Measurements from ENCODE around the gene NFATC2.

Gene NFATC2

GRCh38 chr20:51379601-51380341 lies 162.7 kb downstream of the NFATC2 start:
- no peak overlapping the region for H3K9ac ChIP-seq (ENCODE audit: low read length in 5 of 5)
- no peaks in the 10 kb centered on the region for H3K36me3 ChIP-seq (ENCODE audit: control insufficient read depth in 5 of 5, insufficient read depth in 5 of 5, low read length in 5 of 5)
- no peak overlapping the region for H3K4me3 ChIP-seq (ENCODE audit: low read depth in 1 of 5, low read length in 5 of 5)
- H3K9me3 ChIP-seq (ENCODE audit: control insufficient read depth in 5 of 5, low read length in 5 of 5): no peaks in the 10 kb centered on the region
- no peak overlapping the region for H3K27ac ChIP-seq (ENCODE audit: low read depth, low read length)
- H3K27me3 ChIP-seq (ENCODE audit: control insufficient read depth in 5 of 5, insufficient read depth in 4 of 5, low read length in 5 of 5): no peaks in the 10 kb centered on the region
- H3K4me1 ChIP-seq (ENCODE audit: control insufficient read depth in 5 of 5, insufficient read depth in 5 of 5, low read length in 5 of 5): peaks cover 0 to 19% (median 16%) of the 10 kb centered on the region in 5 donors

GRCh38 chr20:51378171-51378928 lies 164.2 kb downstream of the NFATC2 start:
- Histone ChIP-seq H3K27me3 (ENCODE audit: control insufficient read depth in 5 of 5, insufficient read depth in 4 of 5, low read length in 5 of 5) (no peaks in the 10 kb centered on the region), H3K4me3 (ENCODE audit: low read depth in 1 of 5, low read length in 5 of 5) (no peak overlapping the region), H3K27ac (ENCODE audit: low read depth, low read length) (no peak overlapping the region), H3K36me3 (ENCODE audit: control insufficient read depth in 5 of 5, insufficient read depth in 5 of 5, low read length in 5 of 5) (no peaks in the 10 kb centered on the region), H3K9me3 (ENCODE audit: control insufficient read depth in 5 of 5, low read length in 5 of 5) (no peaks in the 10 kb centered on the region), H3K9ac (ENCODE audit: low read length in 5 of 5) (no peak overlapping the region), H3K4me1 (ENCODE audit: control insufficient read depth in 5 of 5, insufficient read depth in 5 of 5, low read length in 5 of 5) (peaks cover 0 to 27% (median 14%) of the 10 kb centered on the region in 5 donors)

GRCh38 chr20:51377132-51377531 lies 165.4 kb downstream of the NFATC2 start:
- H3K9ac ChIP-seq (ENCODE audit: low read length in 5 of 5): no peak overlapping the region
- no peaks in the 10 kb centered on the region for H3K36me3 ChIP-seq (ENCODE audit: control insufficient read depth in 5 of 5, insufficient read depth in 5 of 5, low read length in 5 of 5)
- no peaks in the 10 kb centered on the region for H3K27me3 ChIP-seq (ENCODE audit: control insufficient read depth in 5 of 5, insufficient read depth in 4 of 5, low read length in 5 of 5)
- H3K4me3 ChIP-seq (ENCODE audit: low read depth in 1 of 5, low read length in 5 of 5): no peak overlapping the region
- peaks cover 0 to 25% (median 5%) of the 10 kb centered on the region in 5 donors for H3K4me1 ChIP-seq (ENCODE audit: control insufficient read depth in 5 of 5, insufficient read depth in 5 of 5, low read length in 5 of 5)
- no peaks in the 10 kb centered on the region for H3K9me3 ChIP-seq (ENCODE audit: control insufficient read depth in 5 of 5, low read length in 5 of 5)
- no peak overlapping the region for H3K27ac ChIP-seq (ENCODE audit: low read depth, low read length)

GRCh38 chr20:51376111-51376510 lies 166.4 kb downstream of the NFATC2 start:
- H3K9ac ChIP-seq (ENCODE audit: low read length in 5 of 5): no peak overlapping the region
- H3K27me3 ChIP-seq (ENCODE audit: control insufficient read depth in 5 of 5, insufficient read depth in 4 of 5, low read length in 5 of 5): no peaks in the 10 kb centered on the region
- no peaks in the 10 kb centered on the region for H3K9me3 ChIP-seq (ENCODE audit: control insufficient read depth in 5 of 5, low read length in 5 of 5)
- peaks cover 0 to 21% (median 5%) of the 10 kb centered on the region in 5 donors for H3K4me1 ChIP-seq (ENCODE audit: control insufficient read depth in 5 of 5, insufficient read depth in 5 of 5, low read length in 5 of 5)
- H3K4me3 ChIP-seq (ENCODE audit: low read depth in 1 of 5, low read length in 5 of 5): no peak overlapping the region
- no peaks in the 10 kb centered on the region for H3K36me3 ChIP-seq (ENCODE audit: control insufficient read depth in 5 of 5, insufficient read depth in 5 of 5, low read length in 5 of 5)
- H3K27ac ChIP-seq (ENCODE audit: low read depth, low read length): no peak overlapping the region

- Histone ChIP-seq H3K36me3 (ENCODE audit: control insufficient read depth in 5 of 5, insufficient read depth in 5 of 5, low read length in 5 of 5) (no peaks in the 10 kb centered on the region), H3K9me3 (ENCODE audit: control insufficient read depth in 5 of 5, low read length in 5 of 5) (no peaks in the 10 kb centered on the region), H3K9ac (ENCODE audit: low read length in 5 of 5) (no peak overlapping the region), H3K4me3 (ENCODE audit: low read depth in 1 of 5, low read length in 5 of 5) (no peak overlapping the region), H3K4me1 (ENCODE audit: control insufficient read depth in 5 of 5, insufficient read depth in 5 of 5, low read length in 5 of 5) (peaks cover 0 to 21% (median 5%) of the 10 kb centered on the region in 5 donors), H3K27me3 (ENCODE audit: control insufficient read depth in 5 of 5, insufficient read depth in 4 of 5, low read length in 5 of 5) (no peaks in the 10 kb centered on the region), H3K27ac (ENCODE audit: low read depth, low read length) (no peak overlapping the region)
Measured at GRCh38 chr20:51375561-51375960, 167.0 kb downstream of the NFATC2 start.

GRCh38 chr20:51374961-51375360 lies 167.6 kb downstream of the NFATC2 start:
- H3K4me1 ChIP-seq (ENCODE audit: control insufficient read depth in 5 of 5, insufficient read depth in 5 of 5, low read length in 5 of 5): peaks cover 0 to 21% (median 5%) of the 10 kb centered on the region in 5 donors
- H3K27me3 ChIP-seq (ENCODE audit: control insufficient read depth in 5 of 5, insufficient read depth in 4 of 5, low read length in 5 of 5): no peaks in the 10 kb centered on the region
- no peak overlapping the region for H3K27ac ChIP-seq (ENCODE audit: low read depth, low read length)
- no peak overlapping the region for H3K4me3 ChIP-seq (ENCODE audit: low read depth in 1 of 5, low read length in 5 of 5)
- H3K9ac ChIP-seq (ENCODE audit: low read length in 5 of 5): no peak overlapping the region
- H3K36me3 ChIP-seq (ENCODE audit: control insufficient read depth in 5 of 5, insufficient read depth in 5 of 5, low read length in 5 of 5): no peaks in the 10 kb centered on the region
- H3K9me3 ChIP-seq (ENCODE audit: control insufficient read depth in 5 of 5, low read length in 5 of 5): no peaks in the 10 kb centered on the region

- Histone ChIP-seq H3K36me3 (ENCODE audit: control insufficient read depth in 5 of 5, insufficient read depth in 5 of 5, low read length in 5 of 5) (no peaks in the 10 kb centered on the region), H3K27ac (ENCODE audit: low read depth, low read length) (no peak overlapping the region), H3K9me3 (ENCODE audit: control insufficient read depth in 5 of 5, low read length in 5 of 5) (no peaks in the 10 kb centered on the region), H3K27me3 (ENCODE audit: control insufficient read depth in 5 of 5, insufficient read depth in 4 of 5, low read length in 5 of 5) (no peaks in the 10 kb centered on the region), H3K4me1 (ENCODE audit: control insufficient read depth in 5 of 5, insufficient read depth in 5 of 5, low read length in 5 of 5) (peaks cover 0 to 21% (median 5%) of the 10 kb centered on the region in 5 donors), H3K9ac (ENCODE audit: low read length in 5 of 5) (no peak overlapping the region), H3K4me3 (ENCODE audit: low read depth in 1 of 5, low read length in 5 of 5) (no peak overlapping the region)
Measured at GRCh38 chr20:51374456-51374830, 168.1 kb downstream of the NFATC2 start.

GRCh38 chr20:51373713-51374455 lies 168.6 kb downstream of the NFATC2 start:
- Histone ChIP-seq H3K4me1 (ENCODE audit: control insufficient read depth in 5 of 5, insufficient read depth in 5 of 5, low read length in 5 of 5) (peaks cover 0 to 21% (median 5%) of the 10 kb centered on the region in 5 donors), H3K27me3 (ENCODE audit: control insufficient read depth in 5 of 5, insufficient read depth in 4 of 5, low read length in 5 of 5) (no peaks in the 10 kb centered on the region), H3K4me3 (ENCODE audit: low read depth in 1 of 5, low read length in 5 of 5) (no peak overlapping the region), H3K9me3 (ENCODE audit: control insufficient read depth in 5 of 5, low read length in 5 of 5) (no peaks in the 10 kb centered on the region), H3K36me3 (ENCODE audit: control insufficient read depth in 5 of 5, insufficient read depth in 5 of 5, low read length in 5 of 5) (no peaks in the 10 kb centered on the region), H3K27ac (ENCODE audit: low read depth, low read length) (no peak overlapping the region), H3K9ac (ENCODE audit: low read length in 5 of 5) (no peak overlapping the region)

GRCh38 chr20:51372966-51373365 lies 169.6 kb downstream of the NFATC2 start:
- Histone ChIP-seq H3K4me3 (ENCODE audit: low read depth in 1 of 5, low read length in 5 of 5) (no peak overlapping the region), H3K9ac (ENCODE audit: low read length in 5 of 5) (no peak overlapping the region), H3K27ac (ENCODE audit: low read depth, low read length) (no peak overlapping the region)

More at GRCh38 chr20:51372966-51373365, 169.6 kb downstream of the NFATC2 start:
- Histone ChIP-seq H3K4me1 (ENCODE audit: control insufficient read depth in 5 of 5, insufficient read depth in 5 of 5, low read length in 5 of 5) (peaks cover 0 to 21% (median 5%) of the 10 kb centered on the region in 5 donors), H3K36me3 (ENCODE audit: control insufficient read depth in 5 of 5, insufficient read depth in 5 of 5, low read length in 5 of 5) (no peaks in the 10 kb centered on the region), H3K9me3 (ENCODE audit: control insufficient read depth in 5 of 5, low read length in 5 of 5) (no peaks in the 10 kb centered on the region), H3K27me3 (ENCODE audit: control insufficient read depth in 5 of 5, insufficient read depth in 4 of 5, low read length in 5 of 5) (no peaks in the 10 kb centered on the region)
